T-helper 1 cell treated with Interleukin-12 subunit alpha and Interleukin-12 subunit beta and Interleukin-4 antibody, amounts not matched to agents 30 μg/mL and 1 μg/mL, for 36 hours (primary cell): Measurements from ENCODE around the gene FBN3.
A peak's percentile ranks its signal among the peaks of the same experiment; 100 is the strongest.
"Not testable (repeated sequence)": the region's sequence is repeated elsewhere in the genome, so short reads cannot be mapped to it uniquely, and the experiment has no call there.

Experiments
- H3K27ac Mint-ChIP-seq: one replicate; pipeline ENCODE4 v1.8.0; 2021; ENCODE audit warnings: mild to moderate bottlenecking, mixed read lengths
- H3K27me3 Mint-ChIP-seq: one replicate; pipeline ENCODE4 v1.8.0; 2021; ENCODE audit warnings: low read depth, mixed read lengths
- H3K36me3 Mint-ChIP-seq: one replicate; pipeline ENCODE4 v1.8.0; 2021; ENCODE audit warnings: low read depth, mixed read lengths
- H3K4me1 Mint-ChIP-seq: one replicate; pipeline ENCODE4 v1.8.0; 2021; ENCODE audit warnings: low read depth, mixed read lengths
- H3K4me3 Mint-ChIP-seq: one replicate; pipeline ENCODE4 v1.8.0; 2021; ENCODE audit warnings: mild to moderate bottlenecking, moderate library complexity, mixed read lengths
- H3K9me3 Mint-ChIP-seq: one replicate; pipeline ENCODE4 v1.8.0; 2021; ENCODE audit warnings: mixed read lengths

FBN3 gene

DNA sequence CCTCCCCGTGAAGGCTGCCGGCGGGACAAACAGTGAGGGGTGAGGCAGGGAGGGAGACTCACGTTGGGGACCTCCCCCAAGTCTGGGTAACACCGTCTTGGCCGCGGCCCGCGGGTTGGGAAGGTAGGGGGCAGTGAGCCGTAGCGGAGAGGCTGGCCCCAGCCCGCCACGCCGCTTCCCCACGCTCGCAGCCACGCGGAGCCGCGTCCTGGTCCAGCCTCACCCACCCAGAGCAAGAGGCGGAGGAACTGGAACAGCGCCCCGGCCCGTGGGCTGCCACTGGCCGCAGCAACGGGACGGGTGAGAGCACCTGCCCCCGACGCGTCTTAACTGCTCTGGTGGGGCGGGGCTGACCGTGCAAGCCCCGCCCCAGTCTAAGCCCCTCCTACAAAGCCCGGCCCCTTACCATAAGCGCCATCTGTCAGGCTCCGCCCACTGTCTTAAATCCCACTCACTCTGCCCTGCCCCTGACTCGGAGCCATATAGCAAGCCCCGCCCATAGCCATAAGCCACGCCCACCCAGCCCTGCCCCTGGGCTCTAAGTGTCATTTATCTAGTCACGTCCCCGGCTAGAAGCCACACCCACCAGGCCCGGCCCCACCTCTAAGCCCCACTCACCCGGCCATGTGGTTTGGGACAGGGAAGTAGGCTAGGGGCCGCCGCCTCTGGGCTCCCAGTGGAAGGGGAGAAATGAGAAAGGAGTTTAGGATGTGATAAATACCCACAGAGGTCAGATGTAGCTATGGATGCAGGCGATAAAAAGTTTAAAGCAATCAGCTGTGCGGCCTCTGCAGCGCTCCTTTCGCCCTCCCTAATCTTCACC is 98.9 kb downstream of the FBN3 start:
- peak overlapping the region; percentile 53 for H3K4me3 Mint-ChIP-seq
- no peaks in the 10 kb centered on the region for H3K9me3 Mint-ChIP-seq
- no peaks in the 10 kb centered on the region for H3K36me3 Mint-ChIP-seq
- H3K4me1 Mint-ChIP-seq = peaks cover 8% of the 10 kb centered on the region
- H3K27ac Mint-ChIP-seq = no peak overlapping the region
- peaks cover 4% of the 10 kb centered on the region for H3K27me3 Mint-ChIP-seq

DNA sequence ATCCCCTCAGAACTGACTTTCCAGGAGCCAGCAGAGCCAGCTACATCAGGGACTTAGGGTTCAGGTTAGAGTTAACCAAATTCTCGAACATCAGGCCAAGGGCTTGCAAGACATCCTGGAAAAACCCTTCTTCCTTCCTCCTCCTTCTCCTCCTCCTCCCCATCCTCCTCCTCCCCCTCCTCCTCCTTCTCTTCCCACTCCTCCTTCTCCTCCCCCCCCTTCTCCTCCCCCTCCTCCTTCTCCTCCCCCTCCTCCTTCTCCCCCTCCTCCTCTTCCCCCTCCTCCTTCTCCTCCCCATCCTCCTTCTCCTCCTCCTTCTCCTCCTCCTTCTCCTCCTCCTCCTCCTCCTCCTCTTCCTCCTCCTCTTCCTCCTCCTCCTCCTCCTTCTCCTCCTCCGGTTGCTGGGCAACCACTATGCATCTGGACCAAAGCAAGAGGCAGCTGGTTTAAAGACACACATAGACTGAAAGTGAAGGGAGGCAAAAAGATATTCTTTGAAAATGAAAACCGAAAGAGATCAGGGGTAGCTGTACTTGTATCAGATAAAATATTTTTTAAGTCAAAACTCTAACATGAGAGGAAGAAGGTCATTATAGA is 102.7 kb downstream of the FBN3 start:
- H3K27ac Mint-ChIP-seq = peak overlapping the region; percentile 0
- H3K27me3 Mint-ChIP-seq = peaks cover 4% of the 10 kb centered on the region
- no peaks in the 10 kb centered on the region for H3K9me3 Mint-ChIP-seq
- no peaks in the 10 kb centered on the region for H3K36me3 Mint-ChIP-seq
- H3K4me1 Mint-ChIP-seq = peaks cover 3% of the 10 kb centered on the region
- H3K4me3 Mint-ChIP-seq = no peak overlapping the region

DNA sequence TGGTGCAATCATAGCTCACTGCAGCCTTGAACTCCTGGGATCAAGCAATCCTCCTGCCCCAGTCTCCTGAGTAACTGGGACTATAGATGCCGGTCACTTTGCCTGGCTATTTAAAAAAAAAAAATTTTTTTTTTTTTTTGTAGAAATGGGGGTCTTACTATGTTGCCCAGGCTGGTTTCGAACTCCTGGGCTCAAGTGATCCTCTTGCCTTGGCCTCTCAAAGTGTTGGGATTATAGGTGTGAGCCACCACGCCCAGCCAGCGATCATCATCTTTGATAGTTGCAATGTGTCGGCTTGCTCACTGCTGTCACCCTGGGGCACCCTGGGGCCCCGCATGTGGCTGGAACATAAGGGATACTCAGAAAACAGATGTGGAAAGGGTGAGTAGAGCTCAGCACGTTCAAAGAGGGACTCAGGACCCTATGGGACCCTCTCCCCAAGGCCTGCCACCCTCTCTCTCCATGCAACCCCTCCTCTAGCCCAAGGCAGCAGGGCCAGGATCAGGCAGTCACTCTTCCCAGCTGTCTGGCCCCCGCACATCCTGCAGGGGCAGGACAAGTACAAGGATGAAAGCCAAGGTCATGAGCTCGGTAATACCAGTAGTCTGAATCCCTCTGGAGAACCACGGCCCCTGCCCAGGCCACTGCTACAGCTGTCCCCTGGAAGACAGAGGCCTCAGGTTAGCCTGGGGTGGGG is 103.4 kb downstream of the FBN3 start:
- Mint-ChIP-seq H3K27ac (no peak overlapping the region), H3K4me3 (no peak overlapping the region), H3K27me3 (peaks cover 4% of the 10 kb centered on the region), H3K36me3 (no peaks in the 10 kb centered on the region), H3K9me3 (no peaks in the 10 kb centered on the region), H3K4me1 (peaks cover 3% of the 10 kb centered on the region)

DNA sequence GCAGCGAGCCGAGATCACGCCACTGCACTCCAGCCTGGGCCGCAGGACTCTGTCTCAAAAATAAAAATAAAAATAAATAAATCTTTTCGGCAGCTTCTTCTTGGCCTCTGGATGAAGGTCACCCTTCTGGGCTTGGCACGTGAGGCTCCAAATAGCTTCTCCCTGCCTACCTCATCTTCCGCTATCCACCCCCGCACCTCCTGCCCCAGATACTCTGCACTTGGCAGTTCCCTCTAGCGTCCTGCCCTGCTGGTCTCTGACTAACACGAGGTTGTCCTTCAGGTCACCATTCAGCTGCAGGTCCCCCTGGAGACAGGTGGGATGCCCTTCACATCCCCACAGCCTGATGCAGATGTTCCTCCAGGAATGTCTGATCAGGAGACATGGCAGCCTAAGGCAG is 105.4 kb downstream of the FBN3 start:
- Mint-ChIP-seq H3K4me3 (no peak overlapping the region), H3K9me3 (no peaks in the 10 kb centered on the region), H3K4me1 (peaks cover 3% of the 10 kb centered on the region), H3K27ac (no peak overlapping the region), H3K27me3 (no peaks in the 10 kb centered on the region), H3K36me3 (no peaks in the 10 kb centered on the region)

DNA sequence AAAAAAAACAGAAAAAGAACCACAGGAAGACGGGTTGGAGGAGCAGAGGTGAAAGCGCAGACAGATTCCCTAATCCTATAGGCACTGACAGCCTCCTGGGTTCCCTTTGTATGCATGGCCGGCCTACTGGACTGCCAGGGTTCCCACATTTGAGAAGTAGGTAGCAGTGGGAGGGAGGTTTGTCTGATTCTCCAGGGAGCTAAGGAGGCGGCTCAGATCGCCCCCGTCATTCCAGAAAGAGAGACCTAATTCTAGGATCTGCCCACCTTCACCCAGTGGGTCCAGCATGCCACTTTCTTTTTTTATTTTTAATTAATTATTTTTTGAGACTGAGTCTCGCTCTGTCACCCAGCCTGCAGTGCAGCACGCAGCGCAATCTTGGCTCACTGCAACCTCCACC is 106.5 kb downstream of the FBN3 start:
- H3K27me3 Mint-ChIP-seq = no peaks in the 10 kb centered on the region
- H3K27ac Mint-ChIP-seq = no peak overlapping the region
- no peak overlapping the region for H3K4me3 Mint-ChIP-seq
- no peaks in the 10 kb centered on the region for H3K9me3 Mint-ChIP-seq
- H3K36me3 Mint-ChIP-seq = no peaks in the 10 kb centered on the region
- H3K4me1 Mint-ChIP-seq = peaks cover 3% of the 10 kb centered on the region

DNA sequence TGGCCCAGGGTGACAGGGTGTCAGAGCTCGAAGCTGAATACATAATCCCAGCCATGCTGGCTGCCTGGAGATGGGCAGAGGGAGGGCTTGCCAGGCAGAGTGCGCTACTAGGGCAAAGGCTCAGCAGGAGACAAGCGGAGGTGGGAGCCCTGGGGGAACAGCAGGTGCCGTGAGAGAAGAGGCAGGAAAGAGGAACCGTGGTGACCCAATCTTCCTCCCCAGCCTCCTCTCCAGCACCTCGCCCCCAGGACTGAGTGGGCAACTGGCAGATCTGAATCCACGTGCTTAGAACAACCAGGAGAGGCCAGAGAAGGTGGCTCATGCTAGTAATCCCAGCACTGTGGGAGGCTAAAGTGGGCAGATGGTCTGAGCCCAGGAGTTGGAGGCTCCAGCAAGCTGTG is 107.9 kb downstream of the FBN3 start:
- no peaks in the 10 kb centered on the region for H3K4me1 Mint-ChIP-seq
- H3K4me3 Mint-ChIP-seq = no peak overlapping the region
- no peak overlapping the region for H3K27ac Mint-ChIP-seq
- H3K36me3 Mint-ChIP-seq = no peaks in the 10 kb centered on the region
- peaks cover 9% of the 10 kb centered on the region for H3K27me3 Mint-ChIP-seq
- H3K9me3 Mint-ChIP-seq = no peaks in the 10 kb centered on the region

DNA sequence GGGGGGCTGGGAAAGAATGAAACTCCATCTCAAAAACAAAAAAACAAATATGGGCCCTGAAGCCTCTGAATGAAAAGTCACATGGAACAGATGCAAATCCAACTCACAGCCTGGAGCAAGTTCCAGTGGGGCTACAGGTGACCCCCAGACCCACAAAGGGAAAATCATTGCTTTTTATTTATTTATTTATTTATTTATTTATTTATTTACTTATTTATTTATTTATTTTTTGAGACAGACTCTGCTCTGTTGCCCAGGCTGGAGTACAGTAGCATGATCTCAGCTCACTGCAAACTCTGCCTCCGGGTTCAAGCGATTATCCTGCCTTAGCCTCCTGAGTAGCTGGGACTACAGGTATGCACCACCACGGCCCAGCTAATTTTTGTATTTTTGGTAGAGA is 110.2 kb downstream of the FBN3 start:
- Mint-ChIP-seq H3K4me3 (no peak overlapping the region), H3K9me3 (no peaks in the 10 kb centered on the region), H3K27me3 (peaks cover 14% of the 10 kb centered on the region), H3K4me1 (no peaks in the 10 kb centered on the region), H3K36me3 (no peaks in the 10 kb centered on the region), H3K27ac (no peak overlapping the region)

DNA sequence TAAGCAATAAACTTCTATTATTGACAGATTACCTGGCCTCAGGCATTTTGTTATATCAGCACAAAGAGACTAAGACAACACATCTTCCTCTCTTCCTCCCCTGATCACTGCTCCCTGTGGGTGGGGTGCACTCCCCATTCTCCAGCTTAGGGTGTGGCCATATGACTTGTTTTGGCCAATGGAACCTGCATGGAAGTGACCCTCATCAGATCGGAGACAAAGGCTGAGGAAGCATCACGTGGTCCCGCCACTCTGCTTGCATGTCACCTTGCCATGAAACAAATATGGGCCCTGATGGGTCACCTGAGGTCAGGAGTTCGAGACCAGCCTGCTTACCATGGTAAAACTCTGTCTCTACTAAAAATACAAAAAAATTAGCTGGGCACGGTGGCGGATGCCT is 110.6 kb downstream of the FBN3 start:
- no peaks in the 10 kb centered on the region for H3K9me3 Mint-ChIP-seq
- no peak overlapping the region for H3K27ac Mint-ChIP-seq
- peaks cover 14% of the 10 kb centered on the region for H3K27me3 Mint-ChIP-seq
- no peaks in the 10 kb centered on the region for H3K36me3 Mint-ChIP-seq
- H3K4me1 Mint-ChIP-seq = no peaks in the 10 kb centered on the region
- no peak overlapping the region for H3K4me3 Mint-ChIP-seq

DNA sequence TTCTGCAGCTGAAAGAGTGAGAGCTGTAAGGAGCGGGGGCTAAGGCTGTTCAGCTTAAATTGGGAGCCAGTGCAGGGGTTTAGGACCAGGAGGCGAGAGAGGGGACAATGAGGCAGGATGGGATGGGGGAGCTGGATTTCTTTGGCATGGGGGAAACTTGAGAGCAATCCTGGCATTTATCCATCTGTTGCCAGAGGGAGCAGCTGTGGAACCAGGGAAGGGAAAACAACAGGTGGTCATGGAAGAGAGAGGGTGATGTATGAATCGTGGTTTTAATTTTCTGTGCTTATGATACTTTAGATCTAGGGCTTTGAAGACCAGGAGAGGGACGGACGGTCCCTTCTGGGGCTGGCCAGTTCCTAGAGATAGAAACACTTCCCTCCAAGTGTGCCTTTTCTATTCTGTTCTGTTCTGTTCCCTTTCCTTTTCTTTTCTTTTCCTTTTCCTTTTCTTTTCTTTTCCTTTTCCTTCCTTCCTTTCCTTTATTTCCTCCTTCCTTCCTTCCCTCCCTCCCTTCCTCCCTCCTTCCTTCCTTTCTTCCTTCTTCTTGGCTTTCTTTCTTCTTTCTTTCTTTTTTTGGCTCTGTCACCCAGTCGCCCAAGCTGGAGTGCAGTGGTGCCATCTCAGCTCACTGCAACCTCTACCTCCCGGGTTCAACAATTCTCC is 112.8 kb downstream of the FBN3 start:
- Mint-ChIP-seq H3K4me1 (no peaks in the 10 kb centered on the region), H3K9me3 (no peaks in the 10 kb centered on the region), H3K27me3 (peaks cover 14% of the 10 kb centered on the region), H3K4me3 (no peak overlapping the region), H3K36me3 (no peaks in the 10 kb centered on the region), H3K27ac (no peak overlapping the region)

DNA sequence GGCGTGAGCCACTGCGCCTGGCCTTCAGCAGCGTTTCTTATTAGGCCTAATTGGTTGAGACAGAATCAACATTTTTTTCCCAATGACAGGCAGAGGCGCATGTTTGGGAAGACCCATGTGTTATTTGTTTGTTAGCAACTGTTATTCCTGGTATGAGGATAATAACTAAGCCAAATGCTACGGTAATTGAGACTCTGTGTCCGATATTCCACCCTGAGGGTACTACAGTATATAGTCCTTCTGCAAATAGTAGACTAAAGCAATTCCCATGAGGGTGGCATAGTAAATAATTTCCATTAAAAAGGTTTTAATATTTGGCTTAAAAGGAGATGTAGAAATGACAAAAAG is 115.2 kb downstream of the FBN3 start:
- H3K4me1 Mint-ChIP-seq = no peaks in the 10 kb centered on the region
- no peak overlapping the region for H3K27ac Mint-ChIP-seq
- no peaks in the 10 kb centered on the region for H3K9me3 Mint-ChIP-seq
- no peaks in the 10 kb centered on the region for H3K36me3 Mint-ChIP-seq
- H3K27me3 Mint-ChIP-seq = peaks cover 14% of the 10 kb centered on the region
- no peak overlapping the region for H3K4me3 Mint-ChIP-seq

DNA sequence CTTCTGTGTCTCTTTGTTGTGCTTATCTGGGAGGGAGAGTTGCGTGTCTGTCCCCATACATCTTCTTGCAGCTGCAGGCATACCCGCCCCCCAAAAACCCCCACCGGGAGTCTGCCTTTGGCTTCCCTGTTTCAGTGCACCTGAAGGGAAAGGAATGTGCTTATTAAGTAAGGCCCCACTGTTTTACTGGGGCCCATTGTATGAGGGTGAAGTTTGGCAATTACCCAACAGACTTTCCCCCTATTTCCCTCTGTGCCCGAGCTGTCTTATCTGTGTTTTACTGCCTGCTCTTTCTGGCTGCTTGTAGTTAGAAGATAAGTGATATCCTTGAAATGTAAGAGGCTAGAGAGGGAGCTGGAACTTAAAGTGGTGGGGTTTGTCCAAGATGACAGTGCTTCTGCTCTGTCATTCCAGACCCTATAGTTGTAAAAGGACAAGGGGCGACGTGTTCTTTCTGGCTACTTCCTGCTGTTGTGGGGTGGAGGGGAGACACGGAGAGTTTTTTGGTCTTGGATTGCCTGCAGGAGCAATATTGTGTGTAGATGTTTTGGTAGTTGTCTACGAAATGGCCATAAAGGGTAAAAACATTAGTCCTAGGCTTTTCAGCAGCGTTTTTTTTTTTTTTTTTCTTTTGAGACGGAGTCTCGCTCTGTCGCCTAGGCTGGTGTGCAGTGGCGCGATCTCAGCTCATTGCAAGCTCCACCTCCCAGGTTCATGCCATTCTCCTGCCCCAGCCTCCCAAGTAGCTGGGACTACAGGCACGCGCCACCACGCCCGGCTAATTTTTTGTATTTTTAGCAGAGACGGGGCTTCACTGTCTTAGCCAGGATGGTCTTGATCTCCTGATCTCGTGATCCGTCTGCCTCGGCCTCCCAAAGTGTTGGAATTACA is 115.9 kb downstream of the FBN3 start:
- H3K27ac Mint-ChIP-seq, H3K9me3 Mint-ChIP-seq, H3K36me3 Mint-ChIP-seq, H3K4me3 Mint-ChIP-seq, H3K4me1 Mint-ChIP-seq: not testable (repeated sequence)
- peaks cover 14% of the 10 kb centered on the region for H3K27me3 Mint-ChIP-seq

DNA sequence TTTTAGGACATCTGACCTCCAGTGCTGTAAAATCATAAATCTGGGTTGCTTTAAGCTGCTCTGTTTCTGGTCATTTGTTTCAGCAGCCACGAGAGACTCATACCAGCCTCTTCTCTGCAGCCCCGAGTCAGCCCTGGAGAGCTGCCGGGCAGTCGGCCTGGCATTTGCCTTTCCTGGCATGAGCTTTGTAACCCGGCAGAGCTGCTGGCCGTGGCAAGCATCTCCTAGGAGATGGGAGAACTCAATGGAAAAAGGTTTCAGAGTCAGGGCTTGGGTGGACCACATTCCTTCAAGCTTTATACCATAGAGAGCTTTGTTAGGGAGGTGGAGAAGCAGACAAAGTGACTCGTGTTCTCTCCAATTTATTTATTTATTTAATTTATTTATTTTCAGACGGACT is 118.4 kb downstream of the FBN3 start:
- Mint-ChIP-seq H3K4me1 (no peaks in the 10 kb centered on the region), H3K9me3 (no peaks in the 10 kb centered on the region)

DNA sequence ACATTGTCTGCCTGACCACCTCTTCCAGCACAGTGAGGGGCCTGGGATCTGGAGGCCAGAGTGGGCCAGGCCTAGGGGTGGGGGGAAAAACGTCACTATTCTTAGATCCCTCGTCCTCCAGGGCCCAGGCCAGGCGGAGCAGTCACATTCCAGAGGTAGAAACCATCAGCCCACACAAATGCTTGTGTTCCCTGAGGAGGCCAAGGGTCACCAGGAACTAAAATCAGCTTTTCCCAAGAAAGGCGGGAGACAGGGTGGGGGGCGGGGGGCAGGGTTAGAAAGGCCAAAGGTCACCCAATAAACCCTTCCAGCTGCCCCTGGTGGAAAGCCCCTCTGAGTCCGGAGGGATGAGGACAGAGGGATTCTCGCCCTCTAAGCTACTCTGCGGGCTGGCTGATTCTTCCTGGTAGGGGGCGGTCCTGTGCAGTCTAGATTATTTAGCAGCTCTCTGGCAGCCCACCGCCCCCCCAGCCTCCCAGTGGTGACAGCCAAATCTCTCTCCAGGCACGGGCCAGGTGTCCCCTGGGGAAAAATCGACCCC is 120.4 kb downstream of the FBN3 start:
- no peak overlapping the region for H3K27ac Mint-ChIP-seq
- no peaks in the 10 kb centered on the region for H3K4me1 Mint-ChIP-seq
- H3K27me3 Mint-ChIP-seq = no peaks in the 10 kb centered on the region
- H3K36me3 Mint-ChIP-seq = no peaks in the 10 kb centered on the region
- H3K9me3 Mint-ChIP-seq = no peaks in the 10 kb centered on the region
- no peak overlapping the region for H3K4me3 Mint-ChIP-seq

More for the DNA sequence above, 118.4 kb downstream of the FBN3 start:
- Mint-ChIP-seq H3K4me3 (no peak overlapping the region), H3K27ac (no peak overlapping the region), H3K36me3 (no peaks in the 10 kb centered on the region), H3K27me3 (no peaks in the 10 kb centered on the region)

DNA sequence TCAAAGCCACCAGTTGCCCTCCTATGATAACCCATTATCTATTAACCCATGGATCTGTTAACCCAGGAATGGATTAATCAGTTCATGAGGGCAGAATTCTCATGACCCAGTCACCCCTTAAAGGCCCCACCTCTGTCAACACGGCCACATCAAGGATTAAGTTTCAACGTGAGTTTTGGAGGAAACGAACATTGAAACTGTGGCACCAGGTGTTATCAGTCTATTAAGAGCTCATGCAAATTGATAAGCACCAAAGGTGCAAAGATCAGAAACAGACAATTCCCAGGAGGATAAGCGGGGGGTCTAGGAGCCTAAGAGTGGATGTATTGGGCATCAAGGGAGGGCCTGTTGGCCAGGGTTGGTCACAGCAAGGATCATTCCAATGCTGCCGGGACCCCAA is 124.1 kb downstream of the FBN3 start:
- Mint-ChIP-seq H3K4me1 (no peaks in the 10 kb centered on the region), H3K27ac (no peak overlapping the region), H3K9me3 (no peaks in the 10 kb centered on the region), H3K4me3 (no peak overlapping the region), H3K27me3 (no peaks in the 10 kb centered on the region), H3K36me3 (no peaks in the 10 kb centered on the region)
